ENCODE measurements around the gene AREG. TPM values are rescaled to one million over a fixed set of nuclear protein-coding genes. Genes with fewer than 3 reads are reported as not detected.

Gene AREG
- total RNA-seq, 1 donor from 2014 or later, result not detected

GRCh38 chr4:74413265-74413664 lies 31.7 kb upstream of the AREG start:
- Mint-ChIP-seq H3K27ac (ENCODE audit: unreplicated experiment) (no peak overlapping the region), H3K27me3 (ENCODE audit: unreplicated experiment) (no peaks in the 10 kb centered on the region), H3K9me3 (ENCODE audit: unreplicated experiment) (no peaks in the 10 kb centered on the region), H3K36me3 (ENCODE audit: unreplicated experiment) (no peaks in the 10 kb centered on the region), H3K4me1 (ENCODE audit: low read depth, unreplicated experiment) (no peaks in the 10 kb centered on the region), H3K4me3 (ENCODE audit: unreplicated experiment) (no peak overlapping the region)
- TF ChIP-seq, protein P1, sequence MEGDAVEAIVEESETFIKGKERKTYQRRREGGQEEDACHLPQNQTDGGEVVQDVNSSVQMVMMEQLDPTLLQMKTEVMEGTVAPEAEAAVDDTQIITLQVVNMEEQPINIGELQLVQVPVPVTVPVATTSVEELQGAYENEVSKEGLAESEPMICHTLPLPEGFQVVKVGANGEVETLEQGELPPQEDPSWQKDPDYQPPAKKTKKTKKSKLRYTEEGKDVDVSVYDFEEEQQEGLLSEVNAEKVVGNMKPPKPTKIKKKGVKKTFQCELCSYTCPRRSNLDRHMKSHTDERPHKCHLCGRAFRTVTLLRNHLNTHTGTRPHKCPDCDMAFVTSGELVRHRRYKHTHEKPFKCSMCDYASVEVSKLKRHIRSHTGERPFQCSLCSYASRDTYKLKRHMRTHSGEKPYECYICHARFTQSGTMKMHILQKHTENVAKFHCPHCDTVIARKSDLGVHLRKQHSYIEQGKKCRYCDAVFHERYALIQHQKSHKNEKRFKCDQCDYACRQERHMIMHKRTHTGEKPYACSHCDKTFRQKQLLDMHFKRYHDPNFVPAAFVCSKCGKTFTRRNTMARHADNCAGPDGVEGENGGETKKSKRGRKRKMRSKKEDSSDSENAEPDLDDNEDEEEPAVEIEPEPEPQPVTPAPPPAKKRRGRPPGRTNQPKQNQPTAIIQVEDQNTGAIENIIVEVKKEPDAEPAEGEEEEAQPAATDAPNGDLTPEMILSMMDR (IDR thresholded peaks at IDR 0.05; ENCODE audit: partially characterized antibody, unreplicated experiment), result no peak
- no peak for DNase-seq

DNA sequence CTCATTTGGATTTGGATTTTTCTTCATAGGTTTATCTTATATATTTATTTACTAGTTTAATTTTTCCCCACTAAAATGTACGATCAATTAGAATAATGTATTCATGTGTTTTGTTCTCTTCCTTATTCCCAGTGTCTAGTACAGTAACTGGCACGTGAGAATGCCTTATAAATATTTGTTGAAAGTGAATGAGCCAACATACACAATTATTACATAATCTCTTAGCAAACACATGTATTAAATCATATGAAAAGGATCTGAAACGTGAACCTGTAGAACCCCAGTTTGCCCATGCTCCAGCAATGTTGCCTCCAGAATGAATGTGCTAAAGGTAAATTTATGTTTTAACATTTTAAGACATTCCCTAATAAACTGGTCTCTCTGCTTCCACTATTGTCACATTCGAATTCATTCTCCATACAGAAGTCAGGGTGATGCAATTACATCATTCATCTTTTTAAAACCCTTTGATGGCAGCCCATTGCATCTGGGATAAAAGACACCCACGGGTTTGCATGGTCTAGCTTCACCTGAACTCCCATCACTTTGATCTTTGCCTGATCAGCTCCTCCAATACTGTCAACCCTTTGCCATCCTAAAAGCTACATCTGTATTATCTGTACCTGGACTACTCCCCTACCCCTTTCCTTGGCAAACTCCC lies 30.7 kb upstream of the AREG start:
- H3K4me1 Mint-ChIP-seq (ENCODE audit: low read depth, unreplicated experiment), result no peaks in the 10 kb centered on the region
- no peaks in the 10 kb centered on the region for H3K9me3 Mint-ChIP-seq (ENCODE audit: unreplicated experiment)
- no peak overlapping the region for H3K27ac Mint-ChIP-seq (ENCODE audit: unreplicated experiment)
- no peak for DNase-seq
- H3K36me3 Mint-ChIP-seq (ENCODE audit: unreplicated experiment), result no peaks in the 10 kb centered on the region
- TF ChIP-seq, protein P1 (IDR thresholded peaks at IDR 0.05; ENCODE audit: partially characterized antibody, unreplicated experiment), result no peak
- H3K4me3 Mint-ChIP-seq (ENCODE audit: unreplicated experiment), result no peak overlapping the region
- H3K27me3 Mint-ChIP-seq (ENCODE audit: unreplicated experiment), result no peaks in the 10 kb centered on the region

DNA sequence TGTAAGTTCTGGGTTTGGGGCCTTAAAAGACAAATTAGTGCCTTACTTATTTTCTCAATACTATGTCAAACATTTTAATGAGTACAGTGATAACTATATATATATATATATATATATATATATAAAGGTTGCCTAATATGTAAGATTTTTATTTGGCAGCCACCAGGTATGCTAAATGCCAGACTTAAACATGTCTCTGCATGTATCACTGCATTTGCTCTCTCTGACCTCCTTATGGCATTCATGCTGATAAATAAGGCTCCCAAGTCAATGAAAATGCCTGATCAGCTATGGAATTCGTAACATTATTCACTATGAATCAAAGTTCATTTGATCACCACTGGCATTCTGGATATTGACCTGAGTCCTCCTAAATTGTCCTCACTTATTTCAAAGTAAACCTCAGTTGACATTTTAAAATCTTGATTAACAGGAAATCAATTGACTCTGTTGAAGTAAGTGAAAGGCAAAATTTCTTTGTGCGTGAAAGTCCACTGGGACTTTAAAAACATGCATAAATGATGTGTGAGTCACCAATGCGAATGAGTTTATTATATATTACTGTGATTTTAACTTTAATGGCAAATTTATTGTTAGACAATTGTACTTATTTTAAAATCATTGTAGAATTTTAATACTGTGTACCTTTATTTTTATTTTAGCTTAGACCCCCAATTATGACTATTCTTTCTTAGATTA lies 29.2 kb upstream of the AREG start:
- no peaks in the 10 kb centered on the region for H3K4me1 Mint-ChIP-seq (ENCODE audit: low read depth, unreplicated experiment)
- no peak overlapping the region for H3K4me3 Mint-ChIP-seq (ENCODE audit: unreplicated experiment)
- no peak overlapping the region for H3K27ac Mint-ChIP-seq (ENCODE audit: unreplicated experiment)
- no peaks in the 10 kb centered on the region for H3K36me3 Mint-ChIP-seq (ENCODE audit: unreplicated experiment)
- H3K27me3 Mint-ChIP-seq (ENCODE audit: unreplicated experiment), result no peaks in the 10 kb centered on the region
- DNase-seq, result no peak
- TF ChIP-seq, protein P1 (IDR thresholded peaks at IDR 0.05; ENCODE audit: partially characterized antibody, unreplicated experiment), result no peak
- H3K9me3 Mint-ChIP-seq (ENCODE audit: unreplicated experiment), result no peaks in the 10 kb centered on the region

DNA sequence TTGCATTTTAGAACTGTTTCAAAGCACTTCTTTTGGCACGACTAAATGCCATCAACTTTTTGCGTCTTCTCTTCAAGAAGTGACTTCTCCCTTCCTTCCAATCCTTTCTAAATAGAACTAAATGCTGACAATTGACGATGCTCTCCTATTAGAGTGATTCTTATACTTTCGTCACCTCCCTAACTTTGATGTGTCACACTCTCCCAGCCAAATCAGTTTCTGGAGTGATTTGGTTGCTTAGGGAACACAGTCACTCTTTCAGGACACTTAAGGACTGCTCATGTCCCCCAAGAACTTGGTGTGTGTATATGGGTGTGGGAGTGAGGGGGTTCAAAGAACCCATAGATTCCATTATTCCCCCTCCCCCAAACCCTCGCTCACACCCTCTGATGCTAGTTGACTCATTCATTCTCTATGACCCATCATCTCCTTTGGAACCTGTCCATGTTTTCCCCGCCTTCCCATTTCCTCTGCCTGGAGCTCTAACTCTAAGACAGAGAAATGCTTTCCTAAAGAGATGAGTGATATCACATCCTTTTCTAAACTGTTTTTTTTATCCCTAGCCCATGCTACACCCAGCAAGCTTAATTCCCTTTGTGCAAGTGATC lies 26.8 kb upstream of the AREG start:
- Mint-ChIP-seq H3K27ac (ENCODE audit: unreplicated experiment) (no peak overlapping the region), H3K4me3 (ENCODE audit: unreplicated experiment) (no peak overlapping the region)

More for the DNA sequence above, 26.8 kb upstream of the AREG start:
- Mint-ChIP-seq H3K9me3 (ENCODE audit: unreplicated experiment) (no peaks in the 10 kb centered on the region), H3K36me3 (ENCODE audit: unreplicated experiment) (no peaks in the 10 kb centered on the region), H3K4me1 (ENCODE audit: low read depth, unreplicated experiment) (no peaks in the 10 kb centered on the region), H3K27me3 (ENCODE audit: unreplicated experiment) (no peaks in the 10 kb centered on the region)
- TF ChIP-seq, protein P1 (IDR thresholded peaks at IDR 0.05; ENCODE audit: partially characterized antibody, unreplicated experiment), result no peak
- no peak for DNase-seq

Measured in glutamatergic neuron (in vitro differentiated cells).